ENCODE results near the gene NLRP13.

Gene NLRP13

DNA sequence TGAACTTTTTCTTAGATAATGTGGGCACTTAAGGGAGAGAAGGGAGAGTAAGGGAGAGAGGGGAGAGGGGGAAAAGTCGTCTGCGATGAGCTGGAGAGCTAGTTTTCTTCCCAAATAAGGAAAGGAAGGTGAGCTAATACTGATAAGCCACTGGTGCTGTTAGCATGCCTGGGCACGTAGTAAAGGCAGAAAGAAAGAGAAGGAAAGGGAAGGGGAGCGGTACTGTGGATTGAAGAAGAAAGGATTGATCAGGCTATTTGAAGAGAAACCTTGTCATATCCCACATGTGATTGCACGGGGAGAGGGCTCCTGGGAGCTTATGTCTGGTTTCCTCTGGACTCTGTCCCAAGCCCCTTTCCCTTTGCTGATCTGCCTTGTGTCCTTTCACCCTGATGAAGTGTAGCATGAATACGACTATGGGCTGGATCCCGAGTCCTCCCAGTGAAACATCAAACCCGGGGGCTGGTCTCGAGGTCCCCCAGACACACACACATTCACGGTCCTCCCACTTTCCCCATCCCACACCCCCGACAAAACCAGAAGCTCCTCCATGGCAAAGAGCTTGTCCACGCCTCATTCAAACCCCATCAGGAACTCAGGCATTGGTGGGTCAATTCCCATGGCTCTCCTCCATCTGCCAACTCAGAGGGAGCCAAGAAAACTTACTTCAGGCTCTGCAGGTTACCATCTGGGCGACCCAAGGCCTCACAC, 30.6 kb downstream of the NLRP13 start:
- DNase-seq: no peak

DNA sequence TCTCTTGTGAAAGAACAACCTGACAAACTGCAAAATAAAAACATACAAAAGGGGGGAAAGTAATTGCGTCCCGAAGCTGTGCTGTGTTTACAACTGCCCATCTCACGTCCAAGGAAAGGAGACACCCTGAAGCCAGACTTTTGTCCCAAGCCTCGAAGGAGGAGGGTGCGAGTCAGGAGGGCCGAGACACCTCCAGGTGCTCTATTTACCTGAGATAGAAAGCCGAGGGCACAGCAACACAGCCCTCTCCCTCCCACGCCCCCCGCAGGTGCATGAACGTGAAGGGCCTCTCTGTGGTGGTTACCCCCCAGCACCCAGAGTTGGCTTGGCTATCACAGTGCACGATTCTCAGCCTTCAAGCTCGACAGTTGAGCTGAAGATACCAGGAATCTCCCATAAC, 33.2 kb downstream of the NLRP13 start:
- DNase-seq: no peak

DNA sequence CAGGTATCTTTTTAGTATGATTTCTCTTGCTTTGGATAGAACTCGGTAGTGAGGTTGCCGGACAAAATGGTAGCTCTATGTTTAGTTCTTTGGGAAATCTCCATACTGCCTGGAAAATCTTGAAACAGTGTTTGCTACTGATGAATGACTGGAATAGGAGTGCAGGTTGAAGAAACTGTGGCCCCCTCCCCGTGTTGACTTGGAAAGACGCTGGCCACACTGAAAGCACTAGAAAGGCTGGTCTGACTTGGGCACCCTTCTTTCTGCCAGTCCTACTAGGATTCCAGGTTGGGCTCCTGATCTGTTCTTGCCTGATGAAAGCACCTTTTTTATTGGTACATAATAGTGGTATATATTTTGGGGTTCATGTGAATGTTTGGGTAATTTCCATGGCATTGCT, 49.5 kb downstream of the NLRP13 start:
- DNase-seq: no peak

DNA sequence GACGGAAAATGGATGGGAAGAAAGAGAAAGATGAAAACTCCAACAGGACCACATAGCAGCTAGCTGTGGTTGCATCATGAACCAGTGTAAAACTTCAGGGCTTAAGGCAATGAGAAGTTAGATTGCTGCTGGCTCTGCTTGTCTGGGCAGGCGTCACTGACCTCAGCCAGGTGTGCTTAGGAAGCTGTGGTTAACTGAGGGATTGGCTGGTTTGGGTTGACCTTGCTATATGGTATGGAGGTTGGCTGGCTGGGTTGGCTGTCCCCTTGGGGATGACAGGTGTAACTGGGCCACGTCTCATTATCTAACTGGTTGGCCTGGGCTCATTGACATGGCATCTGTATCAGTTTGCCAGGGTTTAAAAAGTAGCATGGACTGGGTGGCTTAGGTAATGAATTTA, 54.9 kb downstream of the NLRP13 start:
- no peak for DNase-seq

DNA sequence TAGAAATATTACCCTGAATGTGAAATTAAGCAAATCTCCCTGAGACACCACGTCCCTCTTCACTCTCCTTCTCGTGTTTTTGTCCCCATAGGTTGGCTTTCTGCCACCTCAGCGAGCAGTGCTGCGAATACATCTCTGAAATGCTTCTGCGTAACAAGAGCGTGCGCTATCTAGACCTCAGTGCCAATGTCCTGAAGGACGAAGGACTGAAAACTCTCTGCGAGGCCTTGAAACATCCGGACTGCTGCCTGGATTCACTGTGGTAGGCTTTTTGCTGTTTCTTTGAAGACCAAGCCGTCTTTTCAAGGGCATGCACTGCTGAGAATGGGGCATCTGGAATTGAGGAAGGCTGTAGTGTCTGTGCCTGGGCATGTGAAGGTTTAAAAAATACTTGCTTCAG, 61.4 kb downstream of the NLRP13 start:
- no peak for DNase-seq

DNA sequence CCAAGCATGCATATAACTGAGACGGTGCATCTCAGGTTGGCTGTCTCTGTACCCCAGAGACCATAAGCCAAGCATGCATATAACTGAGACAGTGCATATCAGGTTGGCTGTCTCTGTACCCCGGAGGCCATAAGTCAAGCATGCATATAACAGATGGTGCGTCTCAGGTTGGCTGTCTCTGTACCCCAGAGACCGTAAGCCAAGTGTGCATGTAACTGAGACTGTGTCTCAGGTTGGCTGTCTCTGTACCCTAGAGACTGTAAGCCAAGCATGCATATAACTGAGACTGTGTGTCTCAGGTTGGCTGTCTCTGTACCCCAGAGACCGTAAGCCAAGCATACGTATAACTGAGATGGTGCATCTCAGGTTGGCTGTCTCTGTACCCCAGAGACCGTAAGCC, 65.0 kb downstream of the NLRP13 start:
- DNase-seq: no peak

DNA sequence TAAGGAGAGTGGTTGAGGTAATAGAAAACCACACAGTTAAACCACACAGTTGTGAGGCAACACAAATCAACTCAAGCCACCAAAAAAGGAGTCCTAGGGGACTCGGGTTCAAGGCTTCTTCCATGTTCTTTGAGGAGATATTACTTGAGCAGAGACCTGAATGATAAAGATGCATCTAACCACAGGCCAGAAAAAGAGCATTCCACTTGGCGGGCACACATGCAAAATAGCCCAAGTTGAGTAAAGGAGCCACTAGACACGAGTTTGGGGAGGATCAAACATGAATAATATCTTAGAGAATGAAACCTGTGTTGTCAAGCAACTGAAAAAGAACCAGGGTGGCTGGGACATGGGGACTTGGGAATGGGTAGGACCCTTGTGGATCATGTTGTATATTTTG, 65.6 kb downstream of the NLRP13 start:
- DNase-seq: no peak

DNA sequence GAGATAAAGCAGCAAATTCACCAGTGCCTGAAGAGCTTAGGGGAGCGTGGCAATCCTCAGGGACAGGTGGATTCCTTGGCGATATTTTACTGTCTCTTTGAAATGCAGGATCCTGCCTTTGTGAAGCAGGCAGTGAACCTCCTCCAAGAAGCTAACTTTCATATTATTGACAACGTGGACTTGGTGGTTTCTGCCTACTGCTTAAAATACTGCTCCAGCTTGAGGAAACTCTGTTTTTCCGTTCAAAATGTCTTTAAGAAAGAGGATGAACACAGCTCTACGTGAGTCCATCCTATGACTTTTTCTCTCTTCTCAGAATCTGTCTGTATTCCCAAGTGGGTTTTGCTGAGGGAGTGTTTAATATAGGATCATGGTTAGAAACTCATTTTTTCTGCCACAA, 73.2 kb downstream of the NLRP13 start:
- DNase-seq: no peak

DNA sequence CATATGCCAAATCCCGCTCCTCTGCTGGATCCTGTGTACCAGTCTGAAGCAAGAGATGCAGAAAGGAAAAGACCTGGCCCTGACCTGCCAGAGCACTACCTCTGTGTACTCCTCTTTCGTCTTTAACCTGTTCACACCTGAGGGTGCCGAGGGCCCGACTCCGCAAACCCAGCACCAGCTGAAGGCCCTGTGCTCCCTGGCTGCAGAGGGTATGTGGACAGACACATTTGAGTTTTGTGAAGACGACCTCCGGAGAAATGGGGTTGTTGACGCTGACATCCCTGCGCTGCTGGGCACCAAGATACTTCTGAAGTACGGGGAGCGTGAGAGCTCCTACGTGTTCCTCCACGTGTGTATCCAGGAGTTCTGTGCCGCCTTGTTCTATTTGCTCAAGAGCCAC, 73.7 kb downstream of the NLRP13 start:
- no peak for DNase-seq

DNA sequence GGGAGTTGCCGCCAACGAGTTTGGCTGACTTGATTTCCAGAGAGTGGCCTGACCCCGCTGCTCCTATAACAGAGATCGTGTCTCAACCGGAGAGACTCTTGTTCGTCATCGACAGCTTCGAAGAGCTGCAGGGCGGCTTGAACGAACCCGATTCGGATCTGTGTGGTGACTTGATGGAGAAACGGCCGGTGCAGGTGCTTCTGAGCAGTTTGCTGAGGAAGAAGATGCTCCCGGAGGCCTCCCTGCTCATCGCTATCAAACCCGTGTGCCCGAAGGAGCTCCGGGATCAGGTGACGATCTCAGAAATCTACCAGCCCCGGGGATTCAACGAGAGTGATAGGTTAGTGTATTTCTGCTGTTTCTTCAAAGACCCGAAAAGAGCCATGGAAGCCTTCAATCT, 74.2 kb downstream of the NLRP13 start:
- DNase-seq: no peak

DNA sequence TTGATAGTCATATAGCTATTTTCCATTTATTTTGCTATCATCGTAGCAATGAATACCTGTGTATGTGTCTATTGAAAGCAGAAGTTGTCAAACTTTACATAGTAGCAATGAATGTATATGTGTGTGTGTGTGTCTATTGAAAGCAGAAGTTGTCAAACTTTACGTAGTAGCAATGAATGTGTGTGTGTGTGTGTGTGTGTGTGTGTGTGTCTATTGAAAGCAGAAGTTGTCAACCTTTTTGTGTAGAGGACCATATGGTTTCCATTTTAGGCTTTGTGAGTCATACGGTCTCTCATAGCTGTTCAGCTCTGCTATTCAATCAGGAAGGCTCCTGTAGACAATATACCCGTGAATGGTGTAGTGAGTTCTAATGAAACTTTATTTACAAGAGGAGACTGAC, 75.0 kb downstream of the NLRP13 start:
- no peak for DNase-seq

DNA sequence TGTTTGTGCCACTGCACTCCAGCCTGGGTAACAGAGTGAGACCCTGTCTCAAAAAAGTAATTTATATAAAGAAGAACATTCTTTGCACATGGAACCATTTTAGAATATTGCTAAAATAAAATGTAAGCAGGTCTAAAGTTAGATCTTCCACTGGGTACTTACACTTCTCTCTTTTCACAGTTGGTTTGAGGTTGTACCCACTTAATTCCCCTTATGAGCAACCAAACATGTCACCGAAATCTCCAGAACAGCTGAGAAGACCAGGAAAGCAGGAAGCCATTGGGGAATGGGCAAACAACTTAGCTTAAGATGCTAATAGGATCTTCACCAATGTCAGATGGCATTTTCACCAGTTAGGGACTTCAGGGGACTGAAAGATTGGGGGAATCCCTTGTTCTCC, 77.0 kb downstream of the NLRP13 start:
- no peak for DNase-seq

Data from 8988T (cell line).